WTC11 (cell line): Measurements from ENCODE around the gene TYW1B. TPM values are rescaled to one million over a fixed set of nuclear protein-coding genes. Genes with fewer than 3 reads are reported as not detected.
"Not testable (repeated sequence)": the region's sequence is repeated elsewhere in the genome, so short reads cannot be mapped to it uniquely, and the experiment has no call there.

Experiments used
- ATAC-seq: fragments of 200-7000 bp; cut with Tn5 transposase; 2 replicates; pipeline ENCODE4 v1.10.0; 2021; ENCODE audit warnings: mild to moderate bottlenecking, moderate library complexity
- CTCF ChIA-PET: fragments of 300-600 bp; sonication (Branson Sonifier 250); formaldehyde crosslinking; loops from one replicate; lab custom pipeline; 2021; ENCODE audit warnings: antibody characterized with exemption; lab: Charles Lee
- POLR2A ChIA-PET: fragments of 350-600 bp; sonication (Branson Sonifier 250); formaldehyde crosslinking; loops from one replicate; lab custom pipeline; 2021; ENCODE audit warnings: antibody characterized with exemption; lab: Charles Lee
- DNase-seq: peaks from one replicate; pipeline ENCODE4 v3.0.0; 2021; ENCODE audit warnings: low spot score
- H3K27ac Mint-ChIP-seq: 2 replicates; pipeline ENCODE4 v1.8.0; 2021; ENCODE audit warnings: mixed read lengths
- H3K27me3 Mint-ChIP-seq: 2 replicates; pipeline ENCODE4 v1.8.0; 2021; ENCODE audit warnings: low read depth, mild to moderate bottlenecking, moderate library complexity, mixed read lengths
- H3K36me3 Mint-ChIP-seq: 2 replicates; pipeline ENCODE4 v1.8.0; 2021; ENCODE audit warnings: mixed read lengths
- H3K4me1 Mint-ChIP-seq: 2 replicates; pipeline ENCODE4 v1.8.0; 2022; ENCODE audit warnings: mixed read lengths
- H3K4me3 Mint-ChIP-seq: 2 replicates; pipeline ENCODE4 v1.8.0; 2021; ENCODE audit warnings: mild to moderate bottlenecking, moderate library complexity, mixed read lengths
- H3K9me3 Mint-ChIP-seq: 2 replicates; pipeline ENCODE4 v1.8.0; 2021; ENCODE audit warnings: mixed read lengths
- ATF2 ChIP-seq: sonication (generic); formaldehyde crosslinking; IDR thresholded peaks from 2 replicates; pipeline ENCODE4 v1.8.1; 2022; ENCODE audit warnings: low read depth, missing genetic modification reagents, borderline replicate concordance
- E2F4 ChIP-seq: sonication (generic); formaldehyde crosslinking; IDR thresholded peaks from 2 replicates; pipeline ENCODE4 v1.8.1; 2022; ENCODE audit warnings: low read depth, mild to moderate bottlenecking, moderate library complexity, missing genetic modification reagents, borderline replicate concordance
- HMGXB4 ChIP-seq: sonication (generic); formaldehyde crosslinking; IDR thresholded peaks from 2 replicates; pipeline ENCODE4 v1.8.1; 2023; ENCODE audit warnings: mild to moderate bottlenecking, moderate library complexity, missing genetic modification reagents
- IRF2 ChIP-seq: sonication (generic); formaldehyde crosslinking; IDR thresholded peaks from 2 replicates; pipeline ENCODE4 v1.8.0; 2022; ENCODE audit warnings: low read depth, missing genetic modification reagents, borderline replicate concordance
- SMAD4 ChIP-seq: sonication (generic); formaldehyde crosslinking; IDR thresholded peaks from 2 replicates; pipeline ENCODE4 v1.8.0; 2022; ENCODE audit warnings: mild to moderate bottlenecking, missing genetic modification reagents
- total RNA-seq: library from RNA; stranded (reverse); gene quantifications from 3 replicates; pipeline ENCODE4 v1.2.3, GENCODE V29; 2021

The TYW1B gene
- total RNA-seq, 1 experiment from 2014 or later: 5.7 TPM

GRCh38 chr7:72751378-72751777 is 76.6 kb downstream of the TYW1B start (continued):
- TF ChIP-seq HMGXB4 (CRISPR knock-in tag) (no peak), SMAD4 (CRISPR knock-in tag) (no peak), IRF2 (CRISPR knock-in tag) (no peak), E2F4 (CRISPR knock-in tag) (no peak), ATF2 (CRISPR knock-in tag) (no peak)
- TF ChIP-seq, all 79 proteins: peak for 0

- peaks cover 18% of the 10 kb centered on the region for H3K36me3 Mint-ChIP-seq
- H3K27ac Mint-ChIP-seq, POLR2A ChIA-PET, H3K4me3 Mint-ChIP-seq, CTCF ChIA-PET, ATAC-seq, H3K4me1 Mint-ChIP-seq, DNase-seq, H3K9me3 Mint-ChIP-seq, H3K27me3 Mint-ChIP-seq: not testable (repeated sequence)
Observed at GRCh38 chr7:72748649-72749048, 79.4 kb downstream of the TYW1B start.

GRCh38 chr7:72744244-72744926 is 83.6 kb downstream of the TYW1B start:
- Mint-ChIP-seq H3K9me3 (peaks cover 22% of the 10 kb centered on the region), H3K27ac (peak overlapping the region; percentile 15), H3K36me3 (peaks cover 38% of the 10 kb centered on the region)
- ATAC-seq, CTCF ChIA-PET, H3K27me3 Mint-ChIP-seq, H3K4me3 Mint-ChIP-seq, DNase-seq, POLR2A ChIA-PET, H3K4me1 Mint-ChIP-seq: not testable (repeated sequence)

- ATAC-seq, H3K27me3 Mint-ChIP-seq, POLR2A ChIA-PET, DNase-seq, H3K4me3 Mint-ChIP-seq, H3K4me1 Mint-ChIP-seq: not testable (repeated sequence)
- Mint-ChIP-seq H3K36me3 (peaks cover 38% of the 10 kb centered on the region), H3K9me3 (peaks cover 22% of the 10 kb centered on the region), H3K27ac (peak overlapping the region; percentile 60; the same call in 1 of the 2 replicates)
- CTCF ChIA-PET: interaction anchor here (0.6 kb wide), 1 partner anchor 366 kb away, joined by 3 read pairs; no protein-coding TSS in a partner anchor
Observed at GRCh38 chr7:72743801-72744200, 84.2 kb downstream of the TYW1B start.

GRCh38 chr7:72739716-72740115 is 88.3 kb downstream of the TYW1B start:
- H3K27ac Mint-ChIP-seq, CTCF ChIA-PET, H3K4me3 Mint-ChIP-seq, ATAC-seq, H3K4me1 Mint-ChIP-seq, H3K27me3 Mint-ChIP-seq, POLR2A ChIA-PET, DNase-seq: not testable (repeated sequence)
- H3K36me3 Mint-ChIP-seq: peaks cover 63% of the 10 kb centered on the region
- H3K9me3 Mint-ChIP-seq: peaks cover 42% of the 10 kb centered on the region

- POLR2A ChIA-PET, ATAC-seq, CTCF ChIA-PET, H3K4me1 Mint-ChIP-seq, H3K27me3 Mint-ChIP-seq, H3K4me3 Mint-ChIP-seq, DNase-seq: not testable (repeated sequence)
- peaks cover 48% of the 10 kb centered on the region for H3K9me3 Mint-ChIP-seq
- H3K36me3 Mint-ChIP-seq: peaks cover 68% of the 10 kb centered on the region
- H3K27ac Mint-ChIP-seq: peak overlapping the region; percentile 54; the same call in 1 of the 2 replicates
Observed at GRCh38 chr7:72735855-72736254, 92.1 kb downstream of the TYW1B start.
